ENCODE measurements around the gene TMEM181. TPM values are rescaled to one million over a fixed set of nuclear protein-coding genes. Genes with fewer than 3 reads are reported as not detected.

Gene TMEM181
- total RNA-seq, 2 donors from 2014 or later = 21.2 to 21.8 TPM

DNA sequence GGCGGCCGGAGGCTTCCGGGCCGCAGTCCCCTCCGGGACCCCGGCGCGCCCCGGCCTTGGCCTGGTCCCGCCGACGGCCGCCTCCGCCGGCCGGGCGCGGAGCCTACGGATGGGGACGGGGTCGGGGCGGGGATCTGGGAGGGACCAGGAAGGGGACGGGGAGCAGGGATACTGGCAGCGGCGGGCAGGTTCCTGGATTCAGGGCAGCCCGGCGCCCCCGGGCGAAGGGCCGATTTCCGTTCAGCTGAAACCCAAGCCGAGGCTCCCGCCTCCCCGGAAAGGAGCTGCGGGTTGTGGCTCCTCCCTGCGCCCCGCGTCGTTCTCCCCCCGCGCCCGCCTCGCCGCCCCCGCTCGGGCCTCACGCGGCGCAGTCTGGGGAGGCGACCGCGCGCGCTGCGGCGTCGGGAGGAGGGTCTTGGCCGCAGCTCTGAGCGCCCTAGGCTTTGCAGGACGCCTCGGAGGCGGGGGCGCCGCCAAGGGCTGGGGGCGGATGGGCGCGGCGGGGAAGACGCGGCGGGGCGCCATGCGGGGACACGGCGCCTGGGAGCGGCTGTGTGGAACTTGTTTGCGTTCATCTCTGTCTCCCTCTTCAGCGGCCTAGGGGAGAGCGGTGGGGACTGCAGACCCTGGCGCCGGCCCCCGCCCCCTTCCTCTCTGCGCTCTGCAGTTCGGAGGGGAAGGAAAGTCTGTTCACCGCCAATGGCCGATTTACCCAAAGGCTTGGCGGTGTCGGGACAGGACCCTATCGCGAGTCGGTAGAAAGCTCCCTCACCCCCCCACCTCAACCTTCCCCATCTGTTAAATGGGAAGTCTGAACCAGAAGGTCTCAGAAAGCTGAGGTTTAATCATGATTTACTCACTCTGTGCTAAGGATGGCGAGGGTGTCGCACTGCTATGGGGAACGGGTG, 22.7 kb upstream of the TMEM181 start:
- H3K27ac Mint-ChIP-seq = no peak overlapping the region
- Histone ChIP-seq H3K9me3 (ENCODE audit: control insufficient read depth, low read length) (no peaks in the 10 kb centered on the region), H3K27ac (ENCODE audit: low read depth, low read length) (no peak overlapping the region), H3K36me3 (ENCODE audit: control insufficient read depth, insufficient read depth, low read length) (no peaks in the 10 kb centered on the region), H3K4me1 (ENCODE audit: control insufficient read depth, insufficient read depth, low read length) (no peaks in the 10 kb centered on the region), H3K4me3 (ENCODE audit: low read length) (peak overlapping the region; percentile 81), H3K27me3 (ENCODE audit: control insufficient read depth, insufficient read depth, low read length, poor library complexity, severe bottlenecking) (no peaks in the 10 kb centered on the region), H3K9ac (ENCODE audit: extremely low read depth, low read length, poor library complexity, severe bottlenecking) (no peak overlapping the region)
- peak; percentile 92 for DNase-seq
- no peaks in the 10 kb centered on the region for H3K4me1 Mint-ChIP-seq
- H3K36me3 Mint-ChIP-seq (ENCODE audit: low read depth) = no peaks in the 10 kb centered on the region
- H3K9me3 Mint-ChIP-seq = no peaks in the 10 kb centered on the region
- TF ChIP-seq CTCF (conservative IDR thresholded peaks at IDR 0.05) = peak; percentile 32
- 4 to 14% methylated on average over 18 to 94 of the region's 94 CpGs for WGBS, 2 experiments (ENCODE audit: insufficient coverage in 1 of 2, insufficient read length in 1 of 2)
- H3K4me3 Mint-ChIP-seq = peak overlapping the region; percentile 67
- H3K27me3 Mint-ChIP-seq (ENCODE audit: insufficient read depth) = peaks cover 31% of the 10 kb centered on the region

- Mint-ChIP-seq H3K36me3 (ENCODE audit: low read depth) (no peaks in the 10 kb centered on the region), H3K4me1 (no peaks in the 10 kb centered on the region), H3K9me3 (no peaks in the 10 kb centered on the region), H3K27ac (no peak overlapping the region), H3K4me3 (no peak overlapping the region), H3K27me3 (ENCODE audit: insufficient read depth) (peaks cover 31% of the 10 kb centered on the region)
- H3K9me3 ChIP-seq (ENCODE audit: control insufficient read depth, low read length) = no peaks in the 10 kb centered on the region
- no peak overlapping the region for H3K27ac ChIP-seq (ENCODE audit: low read depth, low read length)
- no peaks in the 10 kb centered on the region for H3K36me3 ChIP-seq (ENCODE audit: control insufficient read depth, insufficient read depth, low read length)
- no peak overlapping the region for H3K4me3 ChIP-seq (ENCODE audit: low read length)
- no peaks in the 10 kb centered on the region for H3K27me3 ChIP-seq (ENCODE audit: control insufficient read depth, insufficient read depth, low read length, poor library complexity, severe bottlenecking)
- H3K9ac ChIP-seq (ENCODE audit: extremely low read depth, low read length, poor library complexity, severe bottlenecking) = no peak overlapping the region
- no peak for DNase-seq
- TF ChIP-seq CTCF (conservative IDR thresholded peaks at IDR 0.05) = no peak
- 89 to 91% methylated on average over 2 of the region's 2 CpGs for WGBS, 2 experiments (ENCODE audit: insufficient coverage in 1 of 2, insufficient read length in 1 of 2)
- H3K4me1 ChIP-seq (ENCODE audit: control insufficient read depth, insufficient read depth, low read length) = no peaks in the 10 kb centered on the region
Observed at GRCh38 chr6:158538741-158539140, 21.1 kb upstream of the TMEM181 start.

DNA sequence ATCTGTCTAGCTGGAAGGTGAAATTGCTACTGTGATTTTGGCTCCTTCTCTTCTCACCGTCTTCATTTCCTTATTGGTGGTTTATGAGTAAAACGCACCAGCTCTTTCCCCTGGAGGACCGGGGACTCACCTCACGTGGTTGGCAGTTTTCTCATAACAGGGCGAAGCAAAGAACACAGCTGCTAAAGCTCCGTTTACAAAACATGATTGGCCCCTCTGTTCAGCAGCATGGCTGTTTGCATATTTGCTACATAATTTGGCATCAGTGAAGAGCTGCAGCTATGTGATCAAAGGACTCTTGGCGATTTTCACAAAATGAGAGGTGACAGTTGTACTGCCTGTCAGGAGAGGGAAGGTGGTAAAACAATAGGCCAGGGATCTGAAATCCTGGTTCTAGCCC, 20.5 kb upstream of the TMEM181 start:
- Mint-ChIP-seq H3K27ac (no peak overlapping the region), H3K36me3 (ENCODE audit: low read depth) (no peaks in the 10 kb centered on the region), H3K9me3 (no peaks in the 10 kb centered on the region), H3K4me3 (no peak overlapping the region), H3K4me1 (no peaks in the 10 kb centered on the region), H3K27me3 (ENCODE audit: insufficient read depth) (peaks cover 28% of the 10 kb centered on the region)
- DNase-seq = no peak
- H3K36me3 ChIP-seq (ENCODE audit: control insufficient read depth, insufficient read depth, low read length) = no peaks in the 10 kb centered on the region
- no peak overlapping the region for H3K4me3 ChIP-seq (ENCODE audit: low read length)
- WGBS, 2 experiments (ENCODE audit: insufficient coverage in 1 of 2, insufficient read length in 1 of 2) = 86 to 87% methylated on average over 7 of the region's 7 CpGs
- H3K9ac ChIP-seq (ENCODE audit: extremely low read depth, low read length, poor library complexity, severe bottlenecking) = no peak overlapping the region
- no peak for TF ChIP-seq CTCF (conservative IDR thresholded peaks at IDR 0.05)
- H3K4me1 ChIP-seq (ENCODE audit: control insufficient read depth, insufficient read depth, low read length) = no peaks in the 10 kb centered on the region
- H3K27me3 ChIP-seq (ENCODE audit: control insufficient read depth, insufficient read depth, low read length, poor library complexity, severe bottlenecking) = no peaks in the 10 kb centered on the region
- H3K27ac ChIP-seq (ENCODE audit: low read depth, low read length) = no peak overlapping the region
- no peaks in the 10 kb centered on the region for H3K9me3 ChIP-seq (ENCODE audit: control insufficient read depth, low read length)

Data from endodermal cell (in vitro differentiated cells).